IMR-90 (cell line): ENCODE data around the gene PTPRG.

ENCODE experiments used
- CEBPB ChIP-seq: IDR thresholded peaks from 2 replicates; pipeline ENCODE4 v1.6.1; 2012; ENCODE audit warnings: low read depth, low read length, improper control_type of control experiment
- POLR2A ChIP-seq: IDR thresholded peaks from 2 replicates; pipeline ENCODE4 v1.6.1; 2012; ENCODE audit warnings: mild to moderate bottlenecking, low read depth, low read length
- RCOR1 ChIP-seq: IDR thresholded peaks from 2 replicates; pipeline ENCODE4 v1.6.1; 2012; ENCODE audit warnings: mild to moderate bottlenecking, low read length, improper control_type of control experiment; ENCODE audit not compliant: insufficient replicate concordance
- TF ChIP-seq, protein P1 (sequence below): conservative IDR thresholded peaks from 2 replicates; pipeline ENCODE4 v1.5.1; 2012; ENCODE audit warnings: mild to moderate bottlenecking, low read depth, low read length, improper control_type of control experiment
- TF ChIP-seq, protein P2 (sequence below): fragments of 150-350 bp; IDR thresholded peaks from 2 replicates; pipeline ENCODE4 v1.6.1; 2017; ENCODE audit warnings: mild to moderate bottlenecking, antibody characterized with exemption, low read length, low read depth
- TF ChIP-seq, protein P3 (sequence below): fragments of 150-350 bp; IDR thresholded peaks from 2 replicates; pipeline ENCODE4 v1.6.1; 2016; ENCODE audit warnings: low read depth, mild to moderate bottlenecking, low read length, moderate library complexity, borderline replicate concordance

DNA sequence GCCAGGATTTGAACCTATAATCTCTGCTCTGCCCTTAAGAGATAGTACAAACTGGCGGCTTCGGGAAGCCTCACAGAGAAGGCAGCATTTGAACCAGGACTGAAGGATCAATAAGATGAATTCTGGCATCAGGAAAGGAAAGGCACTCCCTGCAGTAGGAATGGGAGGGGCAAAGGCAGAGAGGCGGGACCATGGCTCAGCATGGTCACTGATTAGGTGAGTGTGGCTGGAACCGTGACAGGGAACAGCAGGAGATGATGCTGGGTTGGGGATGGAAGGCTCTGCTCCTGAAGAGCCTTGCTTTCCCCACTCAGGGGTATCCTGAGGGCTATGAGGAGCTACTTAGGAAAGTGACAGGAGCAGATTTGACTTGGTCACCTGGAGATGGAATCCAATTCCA is 653.5 kb downstream of the PTPRG start:
- TF ChIP-seq, protein P1, sequence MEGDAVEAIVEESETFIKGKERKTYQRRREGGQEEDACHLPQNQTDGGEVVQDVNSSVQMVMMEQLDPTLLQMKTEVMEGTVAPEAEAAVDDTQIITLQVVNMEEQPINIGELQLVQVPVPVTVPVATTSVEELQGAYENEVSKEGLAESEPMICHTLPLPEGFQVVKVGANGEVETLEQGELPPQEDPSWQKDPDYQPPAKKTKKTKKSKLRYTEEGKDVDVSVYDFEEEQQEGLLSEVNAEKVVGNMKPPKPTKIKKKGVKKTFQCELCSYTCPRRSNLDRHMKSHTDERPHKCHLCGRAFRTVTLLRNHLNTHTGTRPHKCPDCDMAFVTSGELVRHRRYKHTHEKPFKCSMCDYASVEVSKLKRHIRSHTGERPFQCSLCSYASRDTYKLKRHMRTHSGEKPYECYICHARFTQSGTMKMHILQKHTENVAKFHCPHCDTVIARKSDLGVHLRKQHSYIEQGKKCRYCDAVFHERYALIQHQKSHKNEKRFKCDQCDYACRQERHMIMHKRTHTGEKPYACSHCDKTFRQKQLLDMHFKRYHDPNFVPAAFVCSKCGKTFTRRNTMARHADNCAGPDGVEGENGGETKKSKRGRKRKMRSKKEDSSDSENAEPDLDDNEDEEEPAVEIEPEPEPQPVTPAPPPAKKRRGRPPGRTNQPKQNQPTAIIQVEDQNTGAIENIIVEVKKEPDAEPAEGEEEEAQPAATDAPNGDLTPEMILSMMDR: no peak
- TF ChIP-seq, protein P2, sequence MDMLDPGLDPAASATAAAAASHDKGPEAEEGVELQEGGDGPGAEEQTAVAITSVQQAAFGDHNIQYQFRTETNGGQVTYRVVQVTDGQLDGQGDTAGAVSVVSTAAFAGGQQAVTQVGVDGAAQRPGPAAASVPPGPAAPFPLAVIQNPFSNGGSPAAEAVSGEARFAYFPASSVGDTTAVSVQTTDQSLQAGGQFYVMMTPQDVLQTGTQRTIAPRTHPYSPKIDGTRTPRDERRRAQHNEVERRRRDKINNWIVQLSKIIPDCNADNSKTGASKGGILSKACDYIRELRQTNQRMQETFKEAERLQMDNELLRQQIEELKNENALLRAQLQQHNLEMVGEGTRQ: no peak
- TF ChIP-seq CEBPB (no peak), RCOR1 (no peak), POLR2A (no peak)
- TF ChIP-seq, protein P3, sequence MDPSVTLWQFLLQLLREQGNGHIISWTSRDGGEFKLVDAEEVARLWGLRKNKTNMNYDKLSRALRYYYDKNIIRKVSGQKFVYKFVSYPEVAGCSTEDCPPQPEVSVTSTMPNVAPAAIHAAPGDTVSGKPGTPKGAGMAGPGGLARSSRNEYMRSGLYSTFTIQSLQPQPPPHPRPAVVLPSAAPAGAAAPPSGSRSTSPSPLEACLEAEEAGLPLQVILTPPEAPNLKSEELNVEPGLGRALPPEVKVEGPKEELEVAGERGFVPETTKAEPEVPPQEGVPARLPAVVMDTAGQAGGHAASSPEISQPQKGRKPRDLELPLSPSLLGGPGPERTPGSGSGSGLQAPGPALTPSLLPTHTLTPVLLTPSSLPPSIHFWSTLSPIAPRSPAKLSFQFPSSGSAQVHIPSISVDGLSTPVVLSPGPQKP: no peak
